ENCODE results near the gene ABT1.
A peak's percentile ranks its signal among the peaks of the same experiment; 100 is the strongest.

Gene ABT1

GRCh38 chr6:26555505-26556262 lies 41.1 kb upstream of the ABT1 start:
- Histone ChIP-seq H3K9me3 (ENCODE audit: control insufficient read depth, low read length) (no peaks in the 10 kb centered on the region), H3K4me1 (ENCODE audit: control insufficient read depth, insufficient read depth, low read length, poor library complexity, severe bottlenecking) (no peaks in the 10 kb centered on the region), H3K36me3 (ENCODE audit: control insufficient read depth, insufficient read depth, low read length) (no peaks in the 10 kb centered on the region), H3K27ac (ENCODE audit: low read depth, low read length, severe bottlenecking) (no peak overlapping the region), H3K4me3 (ENCODE audit: extremely low read depth, insufficient read depth, low read length, poor library complexity, severe bottlenecking) (peak overlapping the region; percentile 56)
- 1 to 2% methylated on average over 8 to 9 of the region's 19 CpGs for WGBS, 2 experiments (ENCODE audit: insufficient coverage in 2 of 2)

- Histone ChIP-seq H3K27ac (ENCODE audit: low read depth, low read length, severe bottlenecking) (peak overlapping the region; percentile 17), H3K4me1 (ENCODE audit: control insufficient read depth, insufficient read depth, low read length, poor library complexity, severe bottlenecking) (no peaks in the 10 kb centered on the region), H3K9me3 (ENCODE audit: control insufficient read depth, low read length) (no peaks in the 10 kb centered on the region), H3K36me3 (ENCODE audit: control insufficient read depth, insufficient read depth, low read length) (no peaks in the 10 kb centered on the region), H3K4me3 (ENCODE audit: extremely low read depth, insufficient read depth, low read length, poor library complexity, severe bottlenecking) (peak overlapping the region; percentile 56)
- 10 to 13% methylated on average over 10 of the region's 16 CpGs for WGBS, 2 experiments (ENCODE audit: insufficient coverage in 2 of 2)
Observed at GRCh38 chr6:26556263-26557070, 40.3 kb upstream of the ABT1 start.

- Histone ChIP-seq H3K36me3 (ENCODE audit: control insufficient read depth, insufficient read depth, low read length) (no peaks in the 10 kb centered on the region), H3K27ac (ENCODE audit: low read depth, low read length, severe bottlenecking) (no peak overlapping the region), H3K4me1 (ENCODE audit: control insufficient read depth, insufficient read depth, low read length, poor library complexity, severe bottlenecking) (no peaks in the 10 kb centered on the region), H3K9me3 (ENCODE audit: control insufficient read depth, low read length) (no peaks in the 10 kb centered on the region), H3K4me3 (ENCODE audit: extremely low read depth, insufficient read depth, low read length, poor library complexity, severe bottlenecking) (no peak overlapping the region)
- WGBS, 2 experiments (ENCODE audit: insufficient coverage in 2 of 2): 81 to 82% methylated on average over 5 to 8 of the region's 17 CpGs
Observed at GRCh38 chr6:26561533-26562466, 35.0 kb upstream of the ABT1 start.

DNA sequence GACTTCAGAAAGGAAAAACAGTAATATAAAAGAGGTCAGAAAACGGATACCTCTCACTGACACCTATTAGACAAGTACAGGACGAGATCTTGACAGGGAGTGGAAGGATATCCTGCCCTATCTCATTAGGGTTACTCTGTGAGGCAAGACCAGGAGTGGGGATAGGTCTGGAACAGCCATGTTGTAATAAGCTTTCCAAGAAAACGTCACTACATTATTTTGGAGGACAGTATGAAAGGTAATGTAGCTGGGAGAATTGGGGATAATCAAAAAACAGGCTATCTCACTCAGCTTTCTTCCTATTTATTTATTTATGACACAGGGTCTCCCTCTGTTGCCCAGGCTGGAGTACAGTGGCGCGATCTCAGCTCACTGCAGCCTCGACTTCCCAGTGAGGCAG lies 33.3 kb upstream of the ABT1 start:
- no peak overlapping the region for H3K4me3 ChIP-seq (ENCODE audit: extremely low read depth, insufficient read depth, low read length, poor library complexity, severe bottlenecking)
- H3K27ac ChIP-seq (ENCODE audit: low read depth, low read length, severe bottlenecking): no peak overlapping the region
- H3K4me1 ChIP-seq (ENCODE audit: control insufficient read depth, insufficient read depth, low read length, poor library complexity, severe bottlenecking): no peaks in the 10 kb centered on the region
- 90 to 97% methylated on average over 3 to 4 of the region's 6 CpGs for WGBS, 2 experiments (ENCODE audit: insufficient coverage in 2 of 2)
- H3K36me3 ChIP-seq (ENCODE audit: control insufficient read depth, insufficient read depth, low read length): no peaks in the 10 kb centered on the region
- H3K9me3 ChIP-seq (ENCODE audit: control insufficient read depth, low read length): no peaks in the 10 kb centered on the region

DNA sequence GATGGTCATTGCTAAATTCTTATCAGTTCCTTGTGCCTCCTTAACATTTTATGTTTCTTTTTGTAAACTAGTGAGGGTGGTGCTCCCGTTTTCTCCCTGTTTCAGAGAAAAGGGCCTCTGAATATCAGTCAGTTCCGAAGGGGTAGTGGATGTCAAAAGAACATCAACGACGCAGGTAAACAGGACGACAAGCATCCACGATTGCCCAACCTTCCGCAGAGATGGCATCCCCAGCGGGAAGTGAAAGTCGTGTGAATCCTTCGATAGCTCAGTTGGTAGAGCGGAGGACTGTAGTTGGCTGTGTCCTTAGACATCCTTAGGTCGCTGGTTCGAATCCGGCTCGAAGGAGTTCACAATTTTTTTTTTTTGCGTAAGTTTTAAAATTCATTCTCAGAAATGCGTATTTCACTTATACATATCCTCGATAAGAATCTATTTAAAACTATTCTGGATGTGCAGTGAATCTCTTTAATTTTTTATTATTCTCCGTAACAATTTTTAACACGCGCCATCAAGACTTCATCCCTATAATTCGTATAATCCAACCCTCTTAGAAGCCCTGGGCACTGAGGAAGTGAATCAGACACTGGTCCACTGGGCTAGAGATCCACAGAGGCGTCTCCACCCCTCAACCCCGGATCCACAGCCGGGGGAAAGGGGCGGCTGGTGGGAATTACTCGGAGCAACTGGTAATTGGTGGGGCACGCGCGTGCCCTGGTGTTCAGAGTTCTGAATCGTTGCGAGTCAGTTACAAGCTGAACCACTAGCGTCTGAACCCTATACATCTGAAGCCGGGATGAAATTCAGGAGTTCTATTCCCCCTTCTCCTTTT lies 27.9 kb upstream of the ABT1 start:
- Histone ChIP-seq H3K4me3 (ENCODE audit: extremely low read depth, insufficient read depth, low read length, poor library complexity, severe bottlenecking) (peak overlapping the region; percentile 59), H3K27ac (ENCODE audit: low read depth, low read length, severe bottlenecking) (no peak overlapping the region), H3K4me1 (ENCODE audit: control insufficient read depth, insufficient read depth, low read length, poor library complexity, severe bottlenecking) (no peaks in the 10 kb centered on the region), H3K36me3 (ENCODE audit: control insufficient read depth, insufficient read depth, low read length) (no peaks in the 10 kb centered on the region), H3K9me3 (ENCODE audit: control insufficient read depth, low read length) (no peaks in the 10 kb centered on the region)
- 5 to 6% methylated on average over 18 to 22 of the region's 34 CpGs for WGBS, 2 experiments (ENCODE audit: insufficient coverage in 2 of 2)

GRCh38 chr6:26569433-26569764 lies 27.4 kb upstream of the ABT1 start:
- Histone ChIP-seq H3K4me3 (ENCODE audit: extremely low read depth, insufficient read depth, low read length, poor library complexity, severe bottlenecking) (peak overlapping the region; percentile 59), H3K4me1 (ENCODE audit: control insufficient read depth, insufficient read depth, low read length, poor library complexity, severe bottlenecking) (no peaks in the 10 kb centered on the region), H3K27ac (ENCODE audit: low read depth, low read length, severe bottlenecking) (no peak overlapping the region), H3K36me3 (ENCODE audit: control insufficient read depth, insufficient read depth, low read length) (no peaks in the 10 kb centered on the region), H3K9me3 (ENCODE audit: control insufficient read depth, low read length) (no peaks in the 10 kb centered on the region)
- no CpG with 5 or more reads among the region's 2 CpGs for WGBS, 2 experiments (ENCODE audit: insufficient coverage in 2 of 2)

GRCh38 chr6:26570027-26570809 lies 26.5 kb upstream of the ABT1 start:
- no peak overlapping the region for H3K4me3 ChIP-seq (ENCODE audit: extremely low read depth, insufficient read depth, low read length, poor library complexity, severe bottlenecking)
- 83 to 91% methylated on average over 8 to 13 of the region's 21 CpGs for WGBS, 2 experiments (ENCODE audit: insufficient coverage in 2 of 2)
- H3K36me3 ChIP-seq (ENCODE audit: control insufficient read depth, insufficient read depth, low read length): no peaks in the 10 kb centered on the region
- H3K9me3 ChIP-seq (ENCODE audit: control insufficient read depth, low read length): no peaks in the 10 kb centered on the region
- H3K27ac ChIP-seq (ENCODE audit: low read depth, low read length, severe bottlenecking): no peak overlapping the region
- no peaks in the 10 kb centered on the region for H3K4me1 ChIP-seq (ENCODE audit: control insufficient read depth, insufficient read depth, low read length, poor library complexity, severe bottlenecking)

DNA sequence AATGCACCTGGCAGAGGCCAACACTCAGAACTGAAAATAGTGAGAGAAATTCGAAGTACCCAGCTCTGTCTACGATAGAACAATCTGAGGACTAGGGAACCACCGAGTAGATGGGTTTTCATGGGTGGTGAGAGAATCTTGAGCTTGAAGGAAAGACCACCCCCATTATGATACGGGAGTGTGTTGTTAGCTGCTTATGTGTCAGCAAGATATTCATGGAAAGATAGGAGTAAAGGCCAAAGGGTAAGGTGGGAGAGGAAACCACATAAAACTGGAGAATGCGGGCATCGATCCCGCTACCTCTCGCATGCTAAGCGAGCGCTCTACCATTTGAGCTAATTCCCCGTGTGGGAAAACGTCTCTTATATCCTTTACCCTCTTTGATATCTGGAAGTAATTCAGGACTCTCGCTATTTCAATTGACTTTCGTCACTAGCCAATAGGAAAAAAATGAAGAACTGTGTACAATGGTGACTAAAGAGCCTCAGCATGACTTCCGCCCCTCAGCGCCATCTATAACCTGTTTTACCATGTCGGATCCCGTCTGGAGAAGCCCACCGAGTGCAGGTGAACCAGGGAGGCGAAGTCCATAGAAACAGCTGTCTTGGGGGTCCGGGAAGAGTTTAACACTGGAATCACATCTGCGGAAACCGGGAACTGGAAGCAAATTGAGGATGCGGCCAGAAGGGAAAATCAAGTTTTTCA lies 25.0 kb upstream of the ABT1 start:
- Histone ChIP-seq H3K4me3 (ENCODE audit: extremely low read depth, insufficient read depth, low read length, poor library complexity, severe bottlenecking) (peak overlapping the region; percentile 65), H3K27ac (ENCODE audit: low read depth, low read length, severe bottlenecking) (peak overlapping the region; percentile 71), H3K9me3 (ENCODE audit: control insufficient read depth, low read length) (no peaks in the 10 kb centered on the region), H3K4me1 (ENCODE audit: control insufficient read depth, insufficient read depth, low read length, poor library complexity, severe bottlenecking) (no peaks in the 10 kb centered on the region), H3K36me3 (ENCODE audit: control insufficient read depth, insufficient read depth, low read length) (no peaks in the 10 kb centered on the region)
- 7 to 11% methylated on average over 17 of the region's 24 CpGs for WGBS, 2 experiments (ENCODE audit: insufficient coverage in 2 of 2)

DNA sequence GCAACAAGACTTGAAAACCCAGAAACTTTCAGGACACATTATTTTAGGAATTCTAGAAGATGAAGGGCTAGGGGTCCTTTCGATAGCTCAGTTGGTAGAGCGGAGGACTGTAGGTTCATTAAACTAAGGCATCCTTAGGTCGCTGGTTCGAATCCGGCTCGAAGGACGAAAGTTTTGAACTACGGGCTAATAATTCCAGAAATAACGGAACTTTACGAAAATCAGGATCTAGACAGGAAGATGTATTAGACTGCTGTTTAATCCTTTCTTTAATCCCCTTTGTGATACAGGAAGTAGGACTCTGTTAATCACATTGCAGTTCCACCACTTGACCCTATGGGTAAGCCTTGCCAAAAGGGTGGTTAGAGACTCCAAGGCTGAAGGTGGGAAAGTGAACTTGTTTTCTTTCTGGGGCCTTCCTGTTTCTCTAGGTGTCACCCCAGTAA lies 21.2 kb upstream of the ABT1 start:
- Histone ChIP-seq H3K36me3 (ENCODE audit: control insufficient read depth, insufficient read depth, low read length) (no peaks in the 10 kb centered on the region), H3K9me3 (ENCODE audit: control insufficient read depth, low read length) (peaks cover 8% of the 10 kb centered on the region), H3K4me1 (ENCODE audit: control insufficient read depth, insufficient read depth, low read length, poor library complexity, severe bottlenecking) (no peaks in the 10 kb centered on the region), H3K4me3 (ENCODE audit: extremely low read depth, insufficient read depth, low read length, poor library complexity, severe bottlenecking) (no peak overlapping the region), H3K27ac (ENCODE audit: low read depth, low read length, severe bottlenecking) (no peak overlapping the region)
- WGBS, 2 experiments (ENCODE audit: insufficient coverage in 2 of 2): 28% methylated on average over 8 to 10 of the region's 10 CpGs
